Endothelial cell of umbilical vein (primary cell): Measurements from ENCODE around the gene KLRK1. TPM values are rescaled to one million over a fixed set of nuclear protein-coding genes. Genes with fewer than 3 reads are reported as not detected.

Source experiments
- BruUV-seq: library from RNA; stranded (reverse); fragments of 400-500 nt; replicated peaks from 2 replicates; lab custom pipeline; 2021; lab: Mats Ljungman, UMichigan
- CTCF ChIA-PET: fragments of 300-600, 350-600 bp; sonication (Branson Sonifier 250); formaldehyde crosslinking; loops from one replicate; lab custom pipeline; 2021; ENCODE audit warnings: antibody characterized with exemption, inconsistent platforms; lab: Charles Lee
- POLR2A ChIA-PET: fragments of 300-600, 350-600 bp; sonication (Branson Sonifier 250); formaldehyde crosslinking; loops from one replicate; lab custom pipeline; 2021; ENCODE audit warnings: antibody characterized with exemption, inconsistent platforms; lab: Charles Lee
- DNase-seq: peaks from one replicate; pipeline ENCODE4 v3.0.0-alpha.2; 2011; ENCODE audit warnings: low read depth, low spot score
- FAIRE-seq: peaks from 2 replicates; lab custom pipeline; 2011; peaks lifted over from hg19 to GRCh38; lab: Jason Lieb, UNC
- H2AFZ ChIP-seq: 2 replicates; pipeline ENCODE4 v1.6.0; 2012; ENCODE audit warnings: low read depth, low read length, control low read depth, inconsistent platforms
- H3K27ac ChIP-seq: 2 replicates; pipeline ENCODE4 v1.5.1; 2011; ENCODE audit warnings: low read depth, mild to moderate bottlenecking, control low read depth, low read length, moderate library complexity; ENCODE audit not compliant: insufficient read depth
- H3K27me3 ChIP-seq, 2 experiments: 2 replicates each; pipeline versions ENCODE4 v1.6.0 to v1.6.1; 2011; ENCODE audit warnings: low read length in 2 of 2, mixed read lengths in 1 of 2; ENCODE audit not compliant: control insufficient read depth in 2 of 2, insufficient read depth in 2 of 2
- H3K36me3 ChIP-seq, 2 experiments: 2 replicates in 1 of 2; 3 replicates in 1 of 2; pipeline ENCODE4 v1.5.1; 2011; ENCODE audit warnings: low read length in 2 of 2, mild to moderate bottlenecking in 1 of 2, moderate library complexity in 1 of 2; ENCODE audit not compliant: control insufficient read depth in 2 of 2, insufficient read depth in 2 of 2; ENCODE audit errors: extremely low read depth in 1 of 2
- H3K4me1 ChIP-seq: 3 replicates; pipeline ENCODE4 v1.5.1; 2011; ENCODE audit warnings: mild to moderate bottlenecking, low read length; ENCODE audit not compliant: control insufficient read depth, insufficient read depth; ENCODE audit errors: extremely low read depth
- H3K4me2 ChIP-seq: 2 replicates; pipeline ENCODE4 v1.6.1; 2011; ENCODE audit warnings: low read length, control low read depth, mixed read lengths; ENCODE audit not compliant: insufficient read depth
- H3K4me3 ChIP-seq, 3 experiments: fragments of 200-600 bp in 1 of 3; sonication (generic), shearing (Covaris generic) in 1 of 3; replicated peaks in 1 of 3; 2 replicates each; pipeline ENCODE4 v1.5.1; 2011 to 2016; ENCODE audit warnings: control low read depth in 3 of 3, low read length in 3 of 3, mild to moderate bottlenecking in 2 of 3, inconsistent platforms in 1 of 3, low read depth in 1 of 3, moderate library complexity in 1 of 3; ENCODE audit not compliant: insufficient read depth in 1 of 3
- H3K79me2 ChIP-seq: 2 replicates; pipeline ENCODE4 v1.6.0; 2012; ENCODE audit warnings: low read length, inconsistent platforms; ENCODE audit not compliant: control insufficient read depth, insufficient read depth
- H3K9ac ChIP-seq: replicated peaks from 2 replicates; pipeline ENCODE3; 2011; ENCODE audit warnings: low read length, control low read depth; ENCODE audit not compliant: insufficient read depth; ENCODE audit errors: extremely low read depth
- H3K9me1 ChIP-seq: replicated peaks from 3 replicates; pipeline ENCODE4 v1.6.0; 2011; ENCODE audit warnings: mild to moderate bottlenecking, low read length; ENCODE audit not compliant: control insufficient read depth, insufficient read depth; ENCODE audit errors: extremely low read depth
- H3K9me3 ChIP-seq: replicated peaks from 2 replicates; pipeline ENCODE4 v1.5.1; 2012; ENCODE audit warnings: low read length, inconsistent platforms; ENCODE audit not compliant: control insufficient read depth, insufficient read depth
- H4K20me1 ChIP-seq: replicated peaks from 2 replicates; pipeline ENCODE3; 2011; ENCODE audit warnings: mild to moderate bottlenecking, low read length; ENCODE audit not compliant: control insufficient read depth, insufficient read depth; ENCODE audit errors: extremely low read depth
- EZH2 ChIP-seq: IDR thresholded peaks from 2 replicates; pipeline ENCODE4 v1.6.1; 2012; ENCODE audit warnings: borderline replicate concordance, low read depth, mild to moderate bottlenecking, moderate library complexity, low read length, inconsistent platforms; ENCODE audit not compliant: severe bottlenecking
- FOS ChIP-seq: IDR thresholded peaks from 2 replicates; pipeline ENCODE4 v1.6.1; 2011; ENCODE audit warnings: mild to moderate bottlenecking, low read length, moderate library complexity, borderline replicate concordance; ENCODE audit not compliant: insufficient read depth
- GATA2 ChIP-seq: IDR thresholded peaks from 2 replicates; pipeline ENCODE4 v1.7.0; 2011; ENCODE audit warnings: low read depth, mild to moderate bottlenecking, moderate library complexity, mixed read lengths, low read length; ENCODE audit not compliant: insufficient read length, insufficient read depth
- JUN ChIP-seq: IDR thresholded peaks from 2 replicates; pipeline ENCODE4 v1.6.1; 2011; ENCODE audit warnings: borderline replicate concordance, low read depth; ENCODE audit not compliant: insufficient read length, insufficient read depth
- MYC ChIP-seq: IDR thresholded peaks from one replicate; pipeline ENCODE4 v1.6.1; 2011; ENCODE audit warnings: mild to moderate bottlenecking, low read depth, low read length
- POLR2A ChIP-seq: IDR thresholded peaks from 2 replicates; pipeline ENCODE4 v1.6.1; 2012; ENCODE audit warnings: low read depth, mild to moderate bottlenecking, control low read depth, low read length
- POLR2AphosphoS5 ChIP-seq: IDR thresholded peaks from 2 replicates; pipeline ENCODE4 v1.6.1; 2012; ENCODE audit warnings: low read depth, mild to moderate bottlenecking, control low read depth, low read length, moderate library complexity; ENCODE audit not compliant: insufficient read depth
- dilution Hi-C: fragments of 300-500 bp; cut with MboI; formaldehyde crosslinking; loops from one replicate; pipeline ENCODE4 v1.15.0; 2019; ENCODE audit warnings: low sequenced_read_pairs; ENCODE audit not compliant: extremely low pct_ligation_motif_present
- intact Hi-C: fragments of 100-400 bp; cut with micrococcal nuclease; formaldehyde crosslinking; loops from one replicate; pipeline ENCODE4 v1.10.0; 2022
- polyA plus RNA-seq, 4 experiments: library from polyadenylated mRNA; depleted of rRNA in 3 of 4; stranded (reverse) in 3 of 4; unstranded in 1 of 4; fragments of >200 nt; gene quantifications; 2 replicates each; pipeline versions ENCODE4 v1.2.1 to v1.2.3, GENCODE V29; 2011 to 2012; ENCODE audit warnings: missing spikeins in 1 of 4
- total RNA-seq: library from RNA; stranded (reverse); gene quantifications from 2 replicates; pipeline ENCODE4 v1.2.3, GENCODE V29; 2021
- TF ChIP-seq, protein P1 (sequence below), 2 donors: IDR thresholded peaks; 1 replicate in 1 of 2; 2 replicates in 1 of 2; pipeline ENCODE4 v1.5.1; 2011; ENCODE audit warnings: low read length in 2 of 2, mild to moderate bottlenecking in 2 of 2, moderate library complexity in 2 of 2, control low read depth in 1 of 2, inconsistent platforms in 1 of 2, low read depth in 1 of 2; ENCODE audit not compliant: insufficient read depth in 1 of 2; ENCODE audit errors: extremely low read depth in 1 of 2
- TF ChIP-seq, protein P2 (sequence below): IDR thresholded peaks from 2 replicates; pipeline ENCODE4 v1.6.1; 2011; ENCODE audit not compliant: insufficient read depth, insufficient read length

KLRK1 gene
- total and polyA plus RNA-seq, 2 donors (not counting 3 experiments of a cell fraction or from before 2014, with no cell fraction given) = not detected

DNA sequence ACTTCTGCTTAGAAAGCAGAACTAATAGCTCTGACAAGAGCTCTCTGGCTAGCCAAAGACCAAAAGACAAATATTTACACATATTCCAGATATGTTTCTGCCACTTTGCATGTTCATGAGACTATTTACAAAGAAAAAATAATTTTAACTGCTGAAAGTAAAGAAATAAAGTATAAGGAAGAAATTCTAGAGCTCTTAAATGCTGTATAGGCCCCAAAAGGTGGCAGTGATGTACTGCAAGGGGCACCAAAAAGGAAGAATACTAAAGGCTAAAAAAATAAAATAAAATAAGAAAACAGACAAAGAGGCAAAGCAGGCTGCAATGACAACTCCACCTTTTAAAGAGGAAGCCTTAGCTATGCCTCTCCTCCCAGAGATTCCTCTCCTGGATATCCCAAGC lies 23.0 kb downstream of the KLRK1 start:
- no peaks in the 10 kb centered on the region for H3K36me3 ChIP-seq
- ChIA-PET CTCF (interaction anchor here (0.6 to 3.2 kb wide), 8 partner anchors 23 to 383 kb away, joined by 3 to 18 read pairs (median 6); no protein-coding TSS in a partner anchor), POLR2A (no interaction called here)
- DNase-seq = no peak
- no peaks in the 10 kb centered on the region for H3K9me3 ChIP-seq
- H3K27me3 ChIP-seq = no peaks in the 10 kb centered on the region
- H3K27ac ChIP-seq = no peak overlapping the region
- H3K4me1 ChIP-seq = peaks cover 29% of the 10 kb centered on the region
- H4K20me1 ChIP-seq = no peaks in the 10 kb centered on the region
- dilution Hi-C loops = no loop called here
- FAIRE-seq = no peak
- no TSS peak for BruUV-seq
- H3K9me1 ChIP-seq = no peaks in the 10 kb centered on the region
- intact Hi-C loops = loop anchor here (10.0 kb wide), 1 partner anchor 352 kb away; the partner anchor contains the start of gene CLEC12B
- no peak overlapping the region for H3K4me2 ChIP-seq
- no peak overlapping the region for H3K9ac ChIP-seq
- H3K4me3 ChIP-seq = no peak overlapping the region
- no peaks in the 10 kb centered on the region for H3K79me2 ChIP-seq
- TF ChIP-seq EZH2 = no peak
- no peak for TF ChIP-seq FOS
- TF ChIP-seq, protein P1, sequence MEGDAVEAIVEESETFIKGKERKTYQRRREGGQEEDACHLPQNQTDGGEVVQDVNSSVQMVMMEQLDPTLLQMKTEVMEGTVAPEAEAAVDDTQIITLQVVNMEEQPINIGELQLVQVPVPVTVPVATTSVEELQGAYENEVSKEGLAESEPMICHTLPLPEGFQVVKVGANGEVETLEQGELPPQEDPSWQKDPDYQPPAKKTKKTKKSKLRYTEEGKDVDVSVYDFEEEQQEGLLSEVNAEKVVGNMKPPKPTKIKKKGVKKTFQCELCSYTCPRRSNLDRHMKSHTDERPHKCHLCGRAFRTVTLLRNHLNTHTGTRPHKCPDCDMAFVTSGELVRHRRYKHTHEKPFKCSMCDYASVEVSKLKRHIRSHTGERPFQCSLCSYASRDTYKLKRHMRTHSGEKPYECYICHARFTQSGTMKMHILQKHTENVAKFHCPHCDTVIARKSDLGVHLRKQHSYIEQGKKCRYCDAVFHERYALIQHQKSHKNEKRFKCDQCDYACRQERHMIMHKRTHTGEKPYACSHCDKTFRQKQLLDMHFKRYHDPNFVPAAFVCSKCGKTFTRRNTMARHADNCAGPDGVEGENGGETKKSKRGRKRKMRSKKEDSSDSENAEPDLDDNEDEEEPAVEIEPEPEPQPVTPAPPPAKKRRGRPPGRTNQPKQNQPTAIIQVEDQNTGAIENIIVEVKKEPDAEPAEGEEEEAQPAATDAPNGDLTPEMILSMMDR (IDR thresholded peaks at IDR 0.05; ENCODE audit: extremely low read depth in 1 of 2, insufficient read depth in 1 of 2, low read depth in 1 of 2, low read length in 2 of 2) = no peak
- no peak for TF ChIP-seq JUN
- TF ChIP-seq POLR2AphosphoS5 = no peak
- no peak for TF ChIP-seq GATA2
- TF ChIP-seq POLR2A = no peak
- TF ChIP-seq, protein P2, sequence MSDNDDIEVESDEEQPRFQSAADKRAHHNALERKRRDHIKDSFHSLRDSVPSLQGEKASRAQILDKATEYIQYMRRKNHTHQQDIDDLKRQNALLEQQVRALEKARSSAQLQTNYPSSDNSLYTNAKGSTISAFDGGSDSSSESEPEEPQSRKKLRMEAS = no peak
- no peak for TF ChIP-seq MYC
- H2AFZ ChIP-seq = no peak overlapping the region
